ENCODE measurements around the gene CFAP58.

DNA sequence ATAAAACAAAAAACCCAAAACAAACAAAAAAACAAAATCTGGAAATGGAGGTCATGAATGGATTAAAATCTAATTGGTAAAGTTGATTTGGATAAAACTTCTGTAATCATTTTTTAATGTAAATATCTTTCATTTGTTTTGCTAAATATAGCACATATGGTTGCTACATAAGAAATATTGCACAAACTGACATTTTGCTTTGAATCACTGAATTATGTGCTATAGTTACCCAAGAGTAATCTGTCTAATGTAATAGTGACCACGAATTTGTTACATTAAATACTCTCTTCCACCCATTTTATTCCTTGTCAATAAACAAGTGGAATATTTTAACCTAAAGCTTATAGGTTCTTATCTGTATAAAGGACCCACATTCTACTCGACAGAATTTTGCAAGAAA lies 6.2 kb downstream of the CFAP58 start:
- TF ChIP-seq POLR2A (IDR thresholded peaks at IDR 0.05; ENCODE audit: low read depth) = no peak
- TF ChIP-seq CTCF (IDR thresholded peaks at IDR 0.05) = no peak
